HG02852 (cell line): ENCODE results near the gene KLK15.

ENCODE experiments used
- ATAC-seq: cut with Tn5 transposase; IDR thresholded peaks from one replicate; pipeline ENCODE4 v1.9.1; 2021; ENCODE audit warnings: mild to moderate bottlenecking, moderate library complexity; ENCODE audit not compliant: unreplicated experiment

Gene KLK15, protein sequence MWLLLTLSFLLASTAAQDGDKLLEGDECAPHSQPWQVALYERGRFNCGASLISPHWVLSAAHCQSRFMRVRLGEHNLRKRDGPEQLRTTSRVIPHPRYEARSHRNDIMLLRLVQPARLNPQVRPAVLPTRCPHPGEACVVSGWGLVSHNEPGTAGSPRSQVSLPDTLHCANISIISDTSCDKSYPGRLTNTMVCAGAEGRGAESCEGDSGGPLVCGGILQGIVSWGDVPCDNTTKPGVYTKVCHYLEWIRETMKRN

DNA sequence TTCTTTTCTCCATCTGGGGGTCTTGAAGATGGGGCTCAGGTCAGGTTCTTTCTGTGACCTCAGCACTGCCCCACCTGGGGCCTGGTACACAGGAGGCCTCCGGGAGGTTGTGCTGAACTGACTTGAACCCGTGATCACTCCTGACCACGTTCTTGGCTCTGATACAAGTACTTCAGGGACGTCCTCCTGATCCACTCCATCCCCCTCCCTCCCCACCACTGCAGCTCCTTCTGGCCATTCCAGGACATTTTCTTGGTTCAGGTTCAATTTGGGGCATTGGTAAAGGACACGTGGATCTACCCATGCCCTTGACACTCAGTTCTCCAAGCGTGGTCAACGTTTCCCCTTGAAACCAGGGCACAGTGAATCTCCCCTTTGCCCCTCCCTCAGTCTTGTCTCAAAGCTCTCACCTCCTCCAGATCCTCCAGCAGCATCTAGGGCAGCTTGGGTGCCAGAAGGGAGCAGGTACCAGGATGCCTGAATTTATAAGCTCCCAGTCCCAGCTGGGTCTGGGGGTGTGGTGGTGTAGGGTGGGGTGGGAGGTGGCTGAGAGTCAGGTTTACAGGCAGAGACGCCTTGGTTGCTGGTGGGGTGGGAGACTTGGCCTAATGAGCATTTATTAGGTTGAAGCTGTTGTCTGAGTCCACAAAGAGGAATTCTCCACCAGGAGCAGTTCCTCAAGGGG is at the start of gene KLK15:
Gene KLK15, minus strand, starts transcription at position 458 of the 685 bp plus-strand sequence. CDS start 2,082 bp downstream, outside the sequence.
- no peak for ATAC-seq

DNA sequence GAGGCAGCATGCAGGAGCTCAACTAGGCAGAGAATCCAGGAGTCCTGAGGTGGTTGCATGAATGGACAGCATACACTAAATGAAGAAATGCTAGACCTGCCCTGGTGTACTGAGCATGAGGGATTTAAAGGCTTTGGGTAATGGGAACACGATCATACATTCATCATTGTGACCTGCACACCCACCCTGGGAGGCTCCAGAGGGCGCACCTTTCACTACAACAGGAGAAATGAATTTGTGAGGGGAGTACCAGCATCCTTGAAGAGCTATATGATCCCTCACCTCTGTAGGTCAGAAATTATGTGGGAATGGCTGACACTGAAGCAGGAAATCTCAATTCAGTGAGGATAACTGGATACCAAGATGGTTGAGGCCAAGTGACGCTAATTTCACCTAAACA is 48.8 kb upstream of the KLK15 start:
- no peak for ATAC-seq

DNA sequence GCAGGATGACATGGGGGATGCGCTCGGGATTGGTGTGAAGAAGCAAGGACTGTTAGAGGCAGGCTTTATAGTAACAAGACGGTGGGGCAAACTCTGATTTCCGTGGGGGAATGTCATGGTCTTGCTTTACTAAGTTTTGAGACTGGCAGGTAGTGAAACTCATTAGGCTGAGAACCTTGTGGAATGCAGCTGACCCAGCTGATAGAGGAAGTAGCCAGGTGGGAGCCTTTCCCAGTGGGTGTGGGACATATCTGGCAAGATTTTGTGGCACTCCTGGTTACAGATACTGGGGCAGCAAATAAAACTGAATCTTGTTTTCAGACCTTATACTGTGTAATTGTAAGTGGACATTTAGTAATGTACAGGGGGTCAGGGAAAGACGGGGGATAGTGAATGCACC is 46.9 kb upstream of the KLK15 start:
- no peak for ATAC-seq

DNA sequence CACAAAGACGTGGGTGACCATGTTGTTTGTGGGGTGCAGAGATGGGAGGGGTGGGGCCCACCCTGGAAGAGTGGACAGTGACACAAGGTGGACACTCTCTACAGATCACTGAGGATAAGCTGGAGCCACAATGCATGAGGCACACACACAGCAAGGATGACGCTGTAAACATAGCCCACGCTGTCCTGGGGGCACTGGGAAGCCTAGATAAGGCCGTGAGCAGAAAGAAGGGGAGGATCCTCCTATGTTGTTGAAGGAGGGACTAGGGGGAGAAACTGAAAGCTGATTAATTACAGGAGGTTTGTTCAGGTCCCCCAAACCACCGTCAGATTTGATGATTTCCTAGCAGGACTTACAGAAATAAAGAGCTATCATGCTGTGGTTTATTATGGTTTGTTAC is 45.5 kb upstream of the KLK15 start:
- ATAC-seq = no peak

DNA sequence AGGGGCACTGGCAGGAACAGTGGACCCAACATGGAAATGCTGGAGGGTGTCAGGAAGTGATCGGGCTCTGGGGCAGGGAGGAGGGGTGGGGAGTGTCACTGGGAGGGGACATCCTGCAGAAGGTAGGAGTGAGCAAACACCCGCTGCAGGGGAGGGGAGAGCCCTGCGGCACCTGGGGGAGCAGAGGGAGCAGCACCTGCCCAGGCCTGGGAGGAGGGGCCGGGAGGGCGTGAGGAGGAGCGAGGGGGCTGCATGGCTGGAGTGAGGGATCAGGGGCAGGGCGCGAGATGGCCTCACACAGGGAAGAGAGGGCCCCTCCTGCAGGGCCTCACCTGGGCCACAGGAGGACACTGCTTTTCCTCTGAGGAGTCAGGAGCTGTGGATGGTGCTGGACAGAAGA is 44.0 kb upstream of the KLK15 start:
- ATAC-seq = no peak

DNA sequence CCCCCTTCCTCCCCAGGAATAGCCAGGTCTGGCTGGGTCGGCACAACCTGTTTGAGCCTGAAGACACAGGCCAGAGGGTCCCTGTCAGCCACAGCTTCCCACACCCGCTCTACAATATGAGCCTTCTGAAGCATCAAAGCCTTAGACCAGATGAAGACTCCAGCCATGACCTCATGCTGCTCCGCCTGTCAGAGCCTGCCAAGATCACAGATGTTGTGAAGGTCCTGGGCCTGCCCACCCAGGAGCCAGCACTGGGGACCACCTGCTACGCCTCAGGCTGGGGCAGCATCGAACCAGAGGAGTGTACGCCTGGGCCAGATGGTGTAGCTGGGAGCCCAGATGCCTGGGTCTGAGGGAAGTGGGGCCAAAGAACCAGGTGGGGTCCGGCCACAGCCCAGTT is 43.1 kb upstream of the KLK15 start:
- ATAC-seq = no peak

DNA sequence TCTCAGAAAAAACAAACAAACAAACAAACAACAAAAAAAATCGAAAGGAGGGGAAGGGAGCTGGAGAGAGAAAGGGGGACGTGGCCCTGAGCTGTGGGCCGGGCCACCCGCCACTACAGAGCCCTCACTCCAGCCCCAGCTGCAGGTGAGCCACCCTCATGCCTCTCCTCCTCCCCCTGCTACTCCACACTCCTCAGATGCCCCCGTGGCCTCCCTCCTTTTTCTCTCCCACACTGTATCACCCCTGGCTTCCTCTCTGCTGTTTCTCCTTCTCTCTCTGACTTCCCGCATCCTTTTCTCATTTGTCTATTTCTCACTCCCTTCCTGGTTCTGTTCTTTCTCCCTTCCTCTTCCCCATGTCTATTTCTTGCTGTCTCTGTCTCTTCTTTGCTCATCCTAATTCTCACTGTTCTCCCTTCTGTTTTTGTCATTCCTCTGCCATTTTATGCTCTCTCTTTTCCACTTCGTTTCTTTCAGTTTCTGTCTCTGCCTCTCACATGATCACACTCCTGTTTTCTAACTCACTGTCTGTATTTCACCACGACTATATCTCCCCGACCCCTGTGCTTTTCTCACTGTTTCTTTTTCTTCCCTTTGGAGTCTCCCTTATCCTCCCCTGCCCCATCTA is 42.5 kb upstream of the KLK15 start:
- ATAC-seq = no peak

DNA sequence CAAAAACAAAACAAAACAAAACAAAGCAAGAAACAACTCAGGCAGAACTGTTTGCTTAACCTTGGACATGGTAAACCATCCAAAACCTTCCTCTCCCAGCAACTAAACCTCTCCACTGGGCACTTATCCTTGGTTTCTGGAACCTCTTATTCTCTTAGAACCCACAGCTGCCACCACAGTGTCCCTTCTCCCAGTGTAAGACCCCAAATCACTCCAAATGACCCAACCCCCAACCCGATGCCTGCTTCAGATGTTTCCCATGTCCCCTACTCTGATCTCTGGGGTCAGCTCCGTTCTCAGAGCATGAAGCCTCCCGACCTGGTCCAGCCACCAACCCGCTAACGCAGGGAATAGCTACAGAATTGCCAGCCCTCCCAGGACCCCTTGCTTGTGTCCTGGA is 40.8 kb upstream of the KLK15 start:
- ATAC-seq = no peak

DNA sequence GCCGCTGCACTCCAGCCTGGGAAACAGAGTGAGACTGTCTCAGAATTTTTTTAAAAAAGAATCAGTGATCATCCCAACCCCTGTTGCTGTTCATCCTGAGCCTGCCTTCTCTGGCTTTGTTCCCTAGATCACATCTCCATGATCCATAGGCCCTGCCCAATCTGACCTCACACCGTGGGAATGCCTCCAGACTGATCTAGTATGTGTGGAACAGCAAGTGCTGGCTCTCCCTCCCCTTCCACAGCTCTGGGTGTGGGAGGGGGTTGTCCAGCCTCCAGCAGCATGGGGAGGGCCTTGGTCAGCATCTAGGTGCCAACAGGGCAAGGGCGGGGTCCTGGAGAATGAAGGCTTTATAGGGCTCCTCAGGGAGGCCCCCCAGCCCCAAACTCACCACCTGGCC is 39.7 kb upstream of the KLK15 start, which contains the start of gene KLK2:
Gene KLK2, plus strand, starts transcription at position 384 of the 400 bp plus-strand sequence. CDS start 35 bp downstream, outside the sequence.
- ATAC-seq = no peak

DNA sequence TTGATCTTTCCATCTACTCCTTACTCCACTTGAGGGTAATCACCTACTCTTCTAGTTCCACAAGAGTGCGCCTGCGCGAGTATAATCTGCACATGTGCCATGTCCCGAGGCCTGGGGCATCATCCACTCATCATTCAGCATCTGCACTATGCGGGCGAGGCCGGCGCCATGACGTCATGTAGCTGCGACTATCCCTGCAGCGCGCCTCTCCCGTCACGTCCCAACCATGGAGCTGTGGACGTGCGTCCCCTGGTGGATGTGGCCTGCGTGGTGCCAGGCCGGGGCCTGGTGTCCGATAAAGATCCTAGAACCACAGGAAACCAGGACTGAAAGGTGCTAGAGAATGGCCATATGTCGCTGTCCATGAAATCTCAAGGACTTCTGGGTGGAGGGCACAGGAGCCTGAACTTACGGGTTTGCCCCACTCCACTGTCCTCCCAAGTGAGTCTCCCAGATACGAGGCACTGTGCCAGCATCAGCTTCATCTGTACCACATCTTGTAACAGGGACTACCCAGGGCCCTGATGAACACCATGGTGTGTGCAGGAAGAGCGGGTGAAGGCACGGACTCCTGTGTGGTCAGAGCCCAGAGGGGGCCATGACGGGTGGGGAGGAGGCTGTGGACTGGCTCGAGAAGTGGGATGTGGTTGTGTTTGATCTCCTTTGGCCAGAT is 37.2 kb upstream of the KLK15 start:
- ATAC-seq = no peak

DNA sequence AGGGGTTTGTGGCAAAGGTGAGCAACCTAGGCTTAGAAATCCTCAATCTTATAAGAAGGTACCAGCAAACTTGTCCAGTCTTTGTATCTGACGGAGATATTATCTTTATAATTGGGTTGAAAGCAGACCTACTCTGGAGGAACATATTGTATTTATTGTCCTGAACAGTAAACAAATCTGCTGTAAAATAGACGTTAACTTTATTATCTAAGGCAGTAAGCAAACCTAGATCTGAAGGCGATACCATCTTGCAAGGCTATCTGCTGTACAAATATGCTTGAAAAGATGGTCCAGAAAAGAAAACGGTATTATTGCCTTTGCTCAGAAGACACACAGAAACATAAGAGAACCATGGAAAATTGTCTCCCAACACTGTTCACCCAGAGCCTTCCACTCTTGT is 36.1 kb upstream of the KLK15 start:
- no peak for ATAC-seq

DNA sequence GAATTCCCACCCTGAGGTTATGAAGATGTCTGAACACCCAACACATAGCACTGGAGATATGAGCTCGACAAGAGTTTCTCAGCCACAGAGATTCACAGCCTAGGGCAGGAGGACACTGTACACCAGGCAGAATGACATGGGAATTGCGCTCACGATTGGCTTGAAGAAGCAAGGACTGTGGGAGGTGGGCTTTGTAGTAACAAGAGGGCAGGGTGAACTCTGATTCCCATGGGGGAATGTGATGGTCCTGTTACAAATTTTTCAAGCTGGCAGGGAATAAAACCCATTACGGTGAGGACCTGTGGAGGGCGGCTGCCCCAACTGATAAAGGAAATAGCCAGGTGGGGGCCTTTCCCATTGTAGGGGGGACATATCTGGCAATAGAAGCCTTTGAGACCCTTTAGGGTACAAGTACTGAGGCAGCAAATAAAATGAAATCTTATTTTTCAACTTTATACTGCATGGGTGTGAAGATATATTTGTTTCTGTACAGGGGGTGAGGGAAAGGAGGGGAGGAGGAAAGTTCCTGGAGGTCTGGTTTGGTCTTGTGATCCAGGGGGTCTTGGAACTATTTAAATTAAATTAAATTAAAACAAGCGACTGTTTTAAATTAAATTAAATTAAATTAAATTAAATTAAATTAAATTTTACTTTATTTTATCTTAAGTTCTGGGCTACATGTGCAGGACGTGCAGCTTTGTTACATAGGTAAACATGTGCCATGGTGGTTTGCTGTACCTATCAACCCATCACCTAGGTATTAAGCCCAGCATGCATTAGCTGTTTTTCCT is 28.3 kb upstream of the KLK15 start:
- ATAC-seq = no peak

DNA sequence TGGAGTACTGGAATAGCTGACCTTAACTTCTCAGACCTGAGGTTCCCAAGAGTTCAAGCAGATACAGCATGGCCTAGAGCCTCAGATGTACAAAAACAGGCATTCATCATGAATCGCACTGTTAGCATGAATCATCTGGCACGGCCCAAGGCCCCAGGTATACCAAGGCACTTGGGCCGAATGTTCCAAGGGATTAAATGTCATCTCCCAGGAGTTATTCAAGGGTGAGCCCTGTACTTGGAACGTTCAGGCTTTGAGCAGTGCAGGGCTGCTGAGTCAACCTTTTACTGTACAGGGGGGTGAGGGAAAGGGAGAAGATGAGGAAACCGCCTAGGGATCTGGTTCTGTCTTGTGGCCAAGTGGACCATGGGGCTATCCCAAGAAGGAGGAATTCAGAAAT is 27.6 kb upstream of the KLK15 start:
- no peak for ATAC-seq

DNA sequence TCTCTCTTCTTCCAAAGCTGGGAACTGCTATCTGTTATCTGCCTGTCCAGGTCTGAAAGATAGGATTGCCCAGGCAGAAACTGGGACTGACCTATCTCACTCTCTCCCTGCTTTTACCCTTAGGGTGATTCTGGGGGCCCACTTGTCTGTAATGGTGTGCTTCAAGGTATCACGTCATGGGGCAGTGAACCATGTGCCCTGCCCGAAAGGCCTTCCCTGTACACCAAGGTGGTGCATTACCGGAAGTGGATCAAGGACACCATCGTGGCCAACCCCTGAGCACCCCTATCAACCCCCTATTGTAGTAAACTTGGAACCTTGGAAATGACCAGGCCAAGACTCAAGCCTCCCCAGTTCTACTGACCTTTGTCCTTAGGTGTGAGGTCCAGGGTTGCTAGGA is 26.5 kb upstream of the KLK15 start:
- no peak for ATAC-seq

DNA sequence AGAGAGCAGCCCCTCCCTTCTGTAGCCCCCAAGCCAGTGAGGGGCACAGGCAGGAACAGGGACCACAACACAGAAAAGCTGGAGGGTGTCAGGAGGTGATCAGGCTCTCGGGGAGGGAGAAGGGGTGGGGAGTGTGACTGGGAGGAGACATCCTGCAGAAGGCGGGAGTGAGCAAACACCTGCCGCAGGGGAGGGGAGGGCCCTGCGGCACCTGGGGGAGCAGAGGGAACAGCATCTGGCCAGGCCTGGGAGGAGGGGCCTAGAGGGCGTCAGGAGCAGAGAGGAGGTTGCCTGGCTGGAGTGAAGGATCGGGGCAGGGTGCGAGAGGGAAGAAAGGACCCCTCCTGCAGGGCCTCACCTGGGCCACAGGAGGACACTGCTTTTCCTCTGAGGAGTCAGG is 25.5 kb upstream of the KLK15 start:
- no peak for ATAC-seq

DNA sequence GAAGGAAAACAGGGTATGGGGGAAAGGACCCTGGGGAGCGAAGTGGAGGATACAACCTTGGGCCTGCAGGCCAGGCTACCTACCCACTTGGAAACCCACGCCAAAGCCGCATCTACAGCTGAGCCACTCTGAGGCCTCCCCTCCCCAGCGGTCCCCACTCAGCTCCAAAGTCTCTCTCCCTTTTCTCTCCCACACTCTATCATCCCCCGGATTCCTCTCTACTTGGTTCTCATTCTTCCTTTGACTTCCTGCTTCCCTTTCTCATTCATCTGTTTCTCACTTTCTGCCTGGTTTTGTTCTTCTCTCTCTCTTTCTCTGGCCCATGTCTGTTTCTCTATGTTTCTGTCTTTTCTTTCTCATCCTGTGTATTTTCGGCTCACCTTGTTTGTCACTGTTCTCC is 24.0 kb upstream of the KLK15 start:
- ATAC-seq = no peak

DNA sequence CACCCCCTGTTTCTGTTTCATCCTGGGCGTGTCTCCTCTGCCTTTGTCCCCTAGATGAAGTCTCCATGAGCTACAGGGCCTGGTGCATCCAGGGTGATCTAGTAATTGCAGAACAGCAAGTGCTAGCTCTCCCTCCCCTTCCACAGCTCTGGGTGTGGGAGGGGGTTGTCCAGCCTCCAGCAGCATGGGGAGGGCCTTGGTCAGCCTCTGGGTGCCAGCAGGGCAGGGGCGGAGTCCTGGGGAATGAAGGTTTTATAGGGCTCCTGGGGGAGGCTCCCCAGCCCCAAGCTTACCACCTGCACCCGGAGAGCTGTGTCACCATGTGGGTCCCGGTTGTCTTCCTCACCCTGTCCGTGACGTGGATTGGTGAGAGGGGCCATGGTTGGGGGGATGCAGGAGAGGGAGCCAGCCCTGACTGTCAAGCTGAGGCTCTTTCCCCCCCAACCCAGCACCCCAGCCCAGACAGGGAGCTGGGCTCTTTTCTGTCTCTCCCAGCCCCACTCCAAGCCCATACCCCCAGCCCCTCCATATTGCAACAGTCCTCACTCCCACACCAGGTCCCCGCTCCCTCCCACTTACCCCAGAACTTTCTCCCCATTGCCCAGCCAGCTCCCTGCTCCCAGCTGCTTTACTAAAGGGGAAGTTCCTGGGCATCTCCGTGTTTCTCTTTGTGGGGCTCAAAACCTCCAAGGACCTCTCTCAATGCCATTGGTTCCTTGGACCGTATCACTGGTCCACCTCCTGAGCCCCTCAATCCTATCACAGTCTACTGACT is 21.4 kb upstream of the KLK15 start, which contains the start of gene KLK3:
Gene KLK3, plus strand, starts transcription at position 280 of the 775 bp plus-strand sequence. Its CDS starts 41 bp downstream, at position 321.
- ATAC-seq = no peak

DNA sequence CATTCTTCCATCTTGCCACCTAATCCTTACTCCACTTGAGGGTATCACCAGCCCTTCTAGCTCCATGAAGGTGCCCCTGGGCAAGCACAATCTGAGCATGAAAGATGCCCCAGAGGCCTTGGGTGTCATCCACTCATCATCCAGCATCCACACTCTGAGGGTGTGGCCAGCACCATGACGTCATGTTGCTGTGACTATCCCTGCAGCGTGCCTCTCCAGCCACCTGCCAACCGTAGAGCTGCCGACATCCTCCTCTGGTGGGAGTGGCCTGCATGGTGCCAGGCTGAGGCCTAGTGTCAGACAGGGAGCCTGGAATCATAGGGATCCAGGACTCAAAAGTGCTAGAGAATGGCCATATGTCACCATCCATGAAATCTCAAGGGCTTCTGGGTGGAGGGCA is 18.2 kb upstream of the KLK15 start:
- no peak for ATAC-seq

DNA sequence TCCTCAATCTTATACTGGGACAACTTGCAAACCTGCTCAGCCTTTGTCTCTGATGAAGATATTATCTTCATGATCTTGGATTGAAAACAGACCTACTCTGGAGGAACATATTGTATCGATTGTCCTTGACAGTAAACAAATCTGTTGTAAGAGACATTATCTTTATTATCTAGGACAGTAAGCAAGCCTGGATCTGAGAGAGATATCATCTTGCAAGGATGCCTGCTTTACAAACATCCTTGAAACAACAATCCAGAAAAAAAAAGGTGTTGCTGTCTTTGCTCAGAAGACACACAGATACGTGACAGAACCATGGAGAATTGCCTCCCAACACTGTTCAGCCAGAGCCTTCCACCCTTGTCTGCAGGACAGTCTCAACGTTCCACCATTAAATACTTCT is 17.4 kb upstream of the KLK15 start:
- no peak for ATAC-seq
